IPS DF 4.7 (cell line): Measurements from ENCODE around the gene ZNF644.

Experiments used
- DNase-seq: peaks from one replicate; pipeline ENCODE4 v3.0.0-alpha.2; 2013; ENCODE audit warnings: low spot score; ENCODE audit errors: extremely low read depth

ZNF644 gene

DNA sequence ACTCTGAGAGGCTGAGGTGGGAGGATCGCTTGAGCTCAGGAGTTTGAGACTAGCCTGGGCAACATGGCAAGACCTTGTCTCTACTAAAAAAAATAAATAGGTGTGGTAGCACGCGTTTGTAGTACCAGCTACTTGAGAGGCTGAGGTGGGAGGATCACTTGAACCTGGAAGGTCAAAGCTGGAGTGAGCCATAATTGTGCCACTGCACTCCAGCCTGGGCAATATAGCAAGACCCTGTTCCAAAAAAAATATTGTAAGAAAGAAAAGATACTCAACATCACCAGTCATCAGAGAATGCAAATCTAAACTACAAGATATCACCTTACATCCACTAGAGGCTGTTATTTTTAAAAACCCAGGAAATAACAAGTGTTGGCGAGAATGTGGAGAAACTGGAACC, 32.5 kb downstream of the ZNF644 start:
- DNase-seq, result no peak

DNA sequence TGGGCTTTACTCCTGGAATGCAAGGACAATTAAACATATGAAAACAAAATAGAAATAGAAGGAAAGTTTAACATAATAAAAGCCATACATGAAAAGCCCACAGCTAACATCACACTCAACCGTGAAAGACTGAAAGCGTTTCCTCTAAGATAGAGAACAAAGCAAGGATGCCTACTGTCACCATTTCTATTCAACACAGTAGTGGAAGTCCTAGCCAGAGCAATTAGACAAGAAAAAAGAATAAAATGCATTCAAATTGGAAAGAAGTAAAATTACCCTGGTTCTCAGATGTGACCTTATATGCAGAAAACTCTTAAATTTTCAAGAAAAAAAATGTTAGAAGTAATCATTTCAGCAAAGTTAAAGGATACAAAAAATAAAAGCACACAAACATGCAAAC, 34.0 kb downstream of the ZNF644 start:
- no peak for DNase-seq

DNA sequence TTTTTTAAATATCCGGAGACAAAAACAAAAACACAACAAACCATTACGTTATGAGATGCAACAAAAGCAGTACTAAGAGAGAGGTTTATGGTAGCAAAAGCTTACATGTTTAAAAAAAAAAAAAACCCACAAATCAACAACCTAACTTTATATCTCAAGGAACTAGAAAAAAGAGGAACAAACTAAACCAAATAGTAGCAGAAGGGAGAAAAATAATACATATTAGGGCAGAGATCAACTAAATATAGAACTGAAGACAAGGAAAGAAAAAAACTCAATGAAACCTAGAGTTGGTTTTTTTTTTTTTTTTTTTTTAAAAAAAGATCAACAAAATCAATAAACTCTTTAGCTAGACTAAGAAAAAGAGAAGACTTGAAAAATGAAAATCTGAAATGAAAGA, 34.9 kb downstream of the ZNF644 start:
- DNase-seq, result no peak

DNA sequence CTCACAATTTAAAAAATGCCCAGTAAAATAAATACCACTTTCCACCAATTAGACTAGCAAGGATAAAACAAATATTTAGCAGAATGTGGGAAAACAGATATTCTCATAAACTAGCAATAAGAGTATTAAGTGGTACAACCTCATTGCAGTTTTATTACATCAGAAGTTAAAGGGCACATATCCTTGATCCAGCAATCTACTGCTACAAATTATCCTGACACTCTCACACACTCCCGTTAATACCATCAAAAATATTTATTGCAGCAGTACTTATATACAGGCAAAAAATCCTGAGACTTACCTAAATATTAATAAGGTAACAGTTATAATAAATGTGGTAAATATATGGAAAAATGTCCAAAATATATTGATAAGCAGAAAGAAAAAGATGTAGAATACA, 44.3 kb downstream of the ZNF644 start:
- DNase-seq, result no peak

DNA sequence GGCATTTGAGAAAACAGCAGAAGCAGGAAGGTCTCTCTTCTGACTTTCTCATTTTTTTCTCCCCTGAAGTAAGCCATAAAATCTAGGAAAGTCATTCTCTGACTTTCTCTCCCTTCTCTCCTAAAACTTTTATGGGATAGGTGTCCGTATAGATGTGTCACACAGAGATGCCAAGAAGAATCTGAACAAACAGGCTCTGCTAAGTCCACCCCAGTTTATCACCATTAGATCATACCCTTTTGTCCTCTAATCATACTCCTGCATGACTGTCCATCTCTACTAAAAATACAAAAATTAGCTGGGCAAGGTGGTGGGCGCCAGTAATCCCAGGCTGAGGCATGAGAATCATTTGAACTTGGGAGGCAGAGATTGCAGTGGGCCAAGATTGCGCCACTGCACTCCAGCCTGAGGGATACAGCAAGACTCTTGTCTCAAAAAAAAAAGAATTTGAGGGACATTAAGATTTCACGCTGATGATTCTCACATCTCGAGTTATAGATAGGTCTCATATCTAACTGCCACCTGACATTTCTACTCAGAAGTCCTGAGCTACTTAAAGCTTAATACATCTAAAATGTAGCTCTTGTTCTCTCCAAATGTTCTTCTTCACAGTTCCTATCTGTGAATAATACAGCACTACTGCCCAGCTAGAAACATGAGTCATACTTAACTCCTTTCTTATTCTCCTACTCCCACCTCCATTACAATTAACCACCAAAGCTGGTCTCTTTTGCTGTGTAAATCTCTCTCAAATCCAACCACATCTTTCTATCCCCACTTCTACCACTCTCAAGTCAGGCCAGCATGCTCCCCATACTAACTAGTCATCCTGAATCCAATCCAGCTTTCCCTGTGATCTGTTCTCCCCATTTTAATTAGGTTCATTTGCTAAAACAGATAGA, 47.7 kb downstream of the ZNF644 start:
- peak; percentile 36 for DNase-seq

DNA sequence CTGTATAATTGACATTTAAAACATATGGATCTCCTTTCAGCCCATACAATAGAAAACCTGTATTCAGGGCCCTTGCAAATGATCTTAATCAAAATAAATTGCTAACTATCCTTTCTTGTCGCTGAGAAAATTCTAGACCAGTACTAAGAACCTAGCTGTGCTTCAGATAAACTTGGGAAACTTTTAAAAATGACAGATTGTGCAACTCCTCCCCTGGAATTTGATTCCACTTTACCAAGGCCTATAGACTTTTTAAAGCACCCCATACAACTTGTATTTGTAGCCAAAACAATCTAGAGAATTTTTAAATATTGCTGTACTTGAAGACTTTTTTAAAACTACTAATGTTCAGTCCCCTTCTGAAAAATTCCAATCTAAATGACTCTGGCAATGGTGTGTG, 51.6 kb downstream of the ZNF644 start:
- no peak for DNase-seq

DNA sequence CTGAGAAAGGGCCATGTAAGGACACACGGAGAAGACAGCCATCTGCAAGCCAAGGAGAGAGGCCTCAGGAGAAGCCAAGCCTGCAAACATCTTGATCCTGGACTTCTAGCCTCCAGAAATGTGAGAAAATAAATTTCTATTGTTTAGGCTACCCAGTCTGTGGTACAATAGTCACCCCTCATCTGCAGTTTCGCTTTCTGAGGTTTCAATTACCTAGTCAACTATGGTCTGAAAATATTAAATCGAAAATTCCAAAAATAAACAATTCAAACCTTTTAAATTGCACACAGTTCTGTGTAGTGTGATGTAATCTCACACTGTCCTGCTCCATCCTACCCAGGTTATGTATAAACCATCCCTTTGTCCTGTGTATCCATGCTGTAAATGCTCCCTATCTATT, 52.6 kb downstream of the ZNF644 start:
- DNase-seq, result no peak

DNA sequence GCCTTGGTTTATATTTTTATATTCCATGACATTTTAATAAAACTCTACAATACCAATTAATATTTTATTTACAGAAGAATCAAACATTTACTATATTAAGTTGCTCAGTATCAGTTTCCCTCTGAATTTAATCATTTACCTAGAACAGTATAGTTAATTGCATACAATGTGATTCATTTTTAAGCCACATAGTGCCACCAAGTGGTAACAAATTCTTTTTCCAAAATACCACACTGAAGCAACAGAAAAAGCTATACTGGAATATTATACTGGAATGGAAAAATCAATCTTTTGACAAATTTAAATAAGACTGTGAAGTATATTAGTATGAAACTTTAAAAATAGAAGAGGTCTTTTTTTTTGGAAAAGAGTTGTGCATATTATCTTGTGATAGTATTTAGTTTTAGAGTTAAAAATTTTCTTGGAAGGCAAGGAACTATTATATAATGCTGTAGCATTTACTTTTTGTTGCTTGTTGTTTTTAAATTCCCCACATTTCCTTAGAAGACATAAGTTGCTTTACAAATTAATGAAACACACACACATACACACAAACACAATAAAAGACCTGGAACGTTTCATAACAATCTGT, 57.3 kb downstream of the ZNF644 start:
- no peak for DNase-seq

DNA sequence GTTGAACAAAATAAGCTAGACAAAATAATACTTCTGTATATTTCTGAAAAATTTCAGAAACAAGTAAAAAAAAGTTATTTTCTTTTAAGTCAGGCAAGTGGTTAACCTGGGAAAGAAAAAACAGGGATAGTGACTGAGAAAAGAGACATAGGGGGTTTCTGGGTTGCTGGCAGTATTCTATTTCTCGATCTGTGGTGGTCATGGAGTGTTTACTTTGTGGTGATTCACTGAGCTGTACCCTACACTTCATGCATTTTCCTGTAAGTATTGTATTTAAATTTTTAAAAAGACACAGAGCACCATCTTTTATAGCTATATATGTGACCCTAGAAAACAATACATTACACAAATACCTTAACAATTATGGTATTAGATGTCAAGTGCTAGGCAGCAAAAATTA, 58.2 kb downstream of the ZNF644 start:
- DNase-seq, result no peak

DNA sequence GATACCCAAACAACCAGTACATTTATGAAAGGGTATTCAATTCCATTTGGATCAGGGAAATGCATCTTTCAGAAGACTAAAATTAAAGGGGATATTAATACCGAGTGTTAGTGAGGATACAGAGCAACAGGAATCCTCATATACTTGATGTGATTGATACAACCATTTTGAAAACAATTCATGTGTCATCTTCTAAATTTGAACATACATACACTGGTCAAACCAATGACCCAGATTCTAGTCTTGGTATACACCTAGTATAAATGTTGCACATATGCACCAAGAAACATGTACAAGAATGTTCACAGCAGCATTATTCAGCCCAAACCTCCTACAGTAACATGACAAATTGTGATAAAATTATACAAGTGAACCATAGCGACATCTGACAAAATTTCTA, 58.6 kb downstream of the ZNF644 start:
- no peak for DNase-seq

DNA sequence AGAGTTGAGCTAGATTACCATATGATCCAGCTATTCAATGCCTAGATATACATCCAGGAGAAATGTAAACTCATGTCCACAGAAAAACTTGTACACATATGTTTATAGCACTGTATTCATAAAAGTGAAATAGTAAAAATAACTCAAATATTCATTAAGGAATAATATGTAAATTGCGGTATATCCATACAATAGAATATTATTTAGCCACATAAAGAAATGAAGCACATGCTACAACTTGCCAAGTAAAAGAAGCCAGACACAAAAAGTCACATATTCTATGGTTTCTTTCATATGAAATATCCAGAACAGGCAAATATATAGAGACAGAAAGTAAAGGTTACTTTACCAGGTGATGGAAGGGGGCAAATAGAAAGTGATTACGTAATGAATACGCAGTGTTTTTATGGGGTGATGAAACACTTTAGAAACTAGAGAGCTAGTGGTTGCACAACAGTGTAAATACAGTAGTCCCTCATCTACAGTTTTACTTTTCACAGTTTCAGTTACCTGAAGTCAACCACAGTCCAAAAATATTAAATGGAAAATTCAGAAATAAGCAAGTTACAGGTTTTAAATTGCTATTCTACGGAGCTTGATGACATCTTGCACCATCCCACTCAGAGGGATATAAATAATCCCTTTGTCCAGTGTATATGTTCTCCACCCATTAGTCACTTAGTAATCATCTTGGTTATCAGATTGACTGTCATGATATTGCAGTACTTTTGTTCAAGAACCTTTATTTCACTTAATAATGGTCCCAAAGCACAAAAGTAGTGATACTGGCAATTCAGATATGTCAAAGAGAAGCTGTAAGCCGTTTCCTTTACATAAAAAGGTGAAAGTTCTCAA, 62.3 kb downstream of the ZNF644 start:
- DNase-seq, result no peak

DNA sequence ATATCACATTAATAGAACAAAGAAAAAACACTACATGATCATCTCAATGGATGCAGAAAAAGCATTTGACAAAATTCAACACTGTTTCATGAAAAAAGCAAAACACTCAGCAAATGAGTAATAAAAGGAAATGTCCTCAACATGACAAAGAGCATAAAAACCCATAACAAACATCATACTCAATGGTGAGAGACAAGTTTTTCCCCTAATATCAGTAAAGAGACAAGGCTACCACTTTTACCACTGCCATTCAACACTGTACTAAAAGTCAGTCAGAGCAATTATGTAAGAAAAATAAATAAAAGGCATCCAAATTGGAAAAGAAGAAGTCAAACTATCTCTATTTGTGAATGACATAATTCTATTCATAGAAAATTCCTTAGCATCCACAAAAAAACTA, 64.3 kb downstream of the ZNF644 start:
- DNase-seq, result no peak

DNA sequence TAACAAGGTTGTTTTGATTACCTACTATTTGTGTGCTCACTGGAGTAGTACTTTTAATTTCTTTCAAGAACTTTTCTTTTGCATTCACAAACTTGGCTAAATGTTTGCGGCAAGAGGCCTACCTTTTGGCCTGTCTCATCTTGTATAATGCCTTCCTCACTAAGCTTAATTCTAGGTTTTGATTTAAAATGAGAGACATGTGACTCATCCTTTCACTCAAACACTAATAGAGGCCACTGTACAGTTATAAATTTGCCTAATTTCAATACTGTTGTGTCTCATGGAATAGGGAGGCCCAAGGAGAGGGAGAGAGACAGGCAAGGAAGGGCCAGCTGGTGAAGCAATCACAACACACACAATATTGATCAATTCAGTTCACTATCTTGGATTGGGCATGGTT, 66.1 kb downstream of the ZNF644 start:
- no peak for DNase-seq

DNA sequence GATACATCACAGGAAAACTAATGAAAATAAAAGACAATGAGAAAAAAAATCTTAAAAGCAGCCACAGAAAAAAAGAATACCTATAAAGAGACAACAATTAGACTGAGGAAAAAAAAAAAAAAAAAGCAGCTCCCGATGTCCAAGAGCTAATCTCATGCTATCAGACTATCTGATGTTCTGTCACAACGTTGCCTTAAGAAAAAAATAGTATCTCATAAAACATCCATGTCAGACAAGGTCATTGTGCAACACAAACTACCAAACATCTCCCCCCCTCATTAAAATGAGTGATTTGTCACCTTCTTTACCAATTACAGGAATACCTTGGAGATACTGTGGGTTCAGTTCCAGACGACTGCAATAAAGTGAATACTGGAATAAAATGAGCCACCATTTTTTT, 68.9 kb downstream of the ZNF644 start:
- no peak for DNase-seq

DNA sequence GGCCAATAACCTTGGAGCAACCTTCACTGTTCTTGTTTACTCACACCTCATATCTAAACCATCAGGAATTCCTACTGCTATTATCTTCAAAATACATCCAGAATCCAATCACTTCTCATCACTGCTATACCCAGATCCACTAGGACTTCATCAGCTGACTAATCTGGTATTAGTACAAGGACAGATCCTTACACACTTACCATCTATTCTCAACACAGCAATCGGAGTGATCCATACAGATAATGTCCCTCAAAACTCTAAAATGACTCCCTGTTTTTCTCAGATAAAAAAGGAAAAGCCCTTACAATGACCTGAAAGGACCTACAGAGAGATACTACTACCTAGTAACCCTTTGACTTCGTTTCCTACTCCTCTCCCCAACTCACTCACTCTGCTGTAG, 70.8 kb downstream of the ZNF644 start:
- no peak for DNase-seq

DNA sequence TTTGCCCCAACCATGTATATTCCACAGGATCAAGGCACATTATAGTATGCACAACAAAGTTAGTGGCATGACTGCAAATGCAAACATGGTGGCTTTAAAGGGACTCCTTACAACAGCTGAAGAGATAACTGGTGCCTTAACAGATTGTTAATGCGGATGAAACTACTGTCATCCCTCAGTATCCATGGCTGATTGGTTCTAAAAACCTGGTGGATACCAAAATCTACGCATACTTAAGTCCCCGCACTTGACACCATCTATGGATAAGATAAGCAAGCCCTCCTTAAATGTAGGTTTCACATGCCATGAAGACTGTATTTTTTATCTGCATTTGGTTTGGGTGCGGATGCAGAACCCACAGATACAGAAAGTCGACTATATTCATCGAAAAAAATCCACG, 73.5 kb downstream of the ZNF644 start:
- no peak for DNase-seq

DNA sequence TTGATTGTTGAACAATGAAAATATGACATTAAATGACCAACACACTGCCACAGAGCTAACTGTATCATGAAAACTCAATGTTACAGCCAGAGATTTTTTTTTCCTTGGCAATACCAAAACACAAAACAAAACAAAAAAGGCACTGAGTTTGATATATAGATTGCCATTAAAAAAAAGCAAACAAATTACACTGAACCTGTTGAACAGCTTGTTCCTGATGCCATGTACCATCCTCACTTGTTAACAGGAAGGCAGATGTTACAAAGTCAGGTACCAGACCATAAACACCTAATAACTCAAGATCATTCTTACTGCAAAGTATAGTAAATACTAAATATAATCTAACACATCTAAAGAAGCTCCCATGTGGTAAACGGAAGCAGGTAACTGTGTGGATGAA, 75.2 kb downstream of the ZNF644 start:
- DNase-seq, result no peak

DNA sequence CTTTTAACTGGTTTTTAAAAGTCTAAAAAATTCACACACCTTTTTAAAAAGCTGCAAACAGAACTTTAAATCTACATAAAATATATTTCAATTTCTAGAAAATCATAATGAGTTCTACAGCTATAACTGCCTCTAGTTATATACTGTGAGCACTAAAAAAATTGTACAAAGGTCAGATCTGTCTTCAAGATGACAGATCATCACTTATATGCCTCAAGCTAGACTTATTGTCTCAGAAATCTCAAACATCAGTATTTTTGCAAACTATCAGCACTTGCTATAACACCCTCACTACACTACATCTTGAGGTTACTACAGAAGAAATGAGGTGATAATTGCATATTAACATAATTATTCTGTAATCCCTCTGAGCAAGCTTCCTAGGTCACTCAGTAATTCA, 76.5 kb downstream of the ZNF644 start:
- no peak for DNase-seq

DNA sequence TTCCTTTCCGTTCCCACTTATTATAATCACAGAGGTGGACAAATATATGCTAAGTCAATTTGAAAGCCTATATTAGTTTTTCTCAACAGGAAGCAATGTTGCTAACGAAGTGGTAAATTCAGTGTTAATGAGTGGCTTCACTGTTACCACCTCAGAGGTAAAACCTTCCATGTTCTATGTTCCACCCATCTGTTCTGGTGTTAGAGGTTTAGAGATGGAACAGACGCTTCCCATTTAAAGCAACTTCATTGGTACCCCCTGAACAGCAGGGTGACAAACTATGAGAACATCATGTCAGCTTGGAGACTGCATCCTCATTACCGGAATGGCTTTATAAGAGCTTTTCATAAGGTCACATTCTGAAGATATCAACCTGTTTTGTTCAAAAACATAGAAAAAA, 77.9 kb downstream of the ZNF644 start:
- DNase-seq, result no peak

DNA sequence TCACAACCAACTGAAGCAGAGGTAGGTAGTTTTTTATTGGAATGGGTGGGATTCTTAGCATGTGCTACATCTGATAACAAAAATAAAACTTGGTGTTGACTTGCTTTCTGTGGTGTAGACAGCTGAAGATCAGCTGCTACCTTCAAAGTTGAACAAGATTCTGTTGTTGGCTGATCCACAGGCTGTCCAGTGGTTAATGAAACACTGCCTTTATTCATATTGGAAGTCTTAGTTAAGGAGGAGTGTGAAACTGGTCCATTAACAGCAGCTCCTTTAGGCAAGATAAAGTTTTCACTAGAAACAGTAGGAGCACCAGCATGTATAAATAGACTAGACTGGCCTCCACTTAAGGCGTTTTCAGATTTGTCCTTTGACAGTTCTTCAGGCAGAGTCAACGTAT, 81.1 kb downstream of the ZNF644 start:
- no peak for DNase-seq

DNA sequence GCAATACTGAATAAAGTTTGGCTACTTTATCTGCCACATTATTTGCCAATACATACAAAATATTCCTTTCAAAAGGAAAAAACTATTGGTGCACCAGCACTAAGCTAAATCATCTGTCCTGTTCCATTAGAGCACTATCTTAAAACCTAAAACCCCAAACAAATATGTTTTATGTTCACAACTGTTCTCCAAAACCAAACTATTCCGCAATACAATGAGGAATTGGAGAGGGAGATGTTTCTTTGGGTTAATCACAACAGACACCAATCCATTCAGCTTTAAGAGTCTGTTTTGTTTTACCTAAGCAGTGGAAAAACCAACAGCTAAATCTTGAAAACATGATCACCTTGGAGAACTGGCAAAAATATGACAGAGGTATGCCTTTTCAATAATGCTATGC, 85.1 kb downstream of the ZNF644 start:
- no peak for DNase-seq

DNA sequence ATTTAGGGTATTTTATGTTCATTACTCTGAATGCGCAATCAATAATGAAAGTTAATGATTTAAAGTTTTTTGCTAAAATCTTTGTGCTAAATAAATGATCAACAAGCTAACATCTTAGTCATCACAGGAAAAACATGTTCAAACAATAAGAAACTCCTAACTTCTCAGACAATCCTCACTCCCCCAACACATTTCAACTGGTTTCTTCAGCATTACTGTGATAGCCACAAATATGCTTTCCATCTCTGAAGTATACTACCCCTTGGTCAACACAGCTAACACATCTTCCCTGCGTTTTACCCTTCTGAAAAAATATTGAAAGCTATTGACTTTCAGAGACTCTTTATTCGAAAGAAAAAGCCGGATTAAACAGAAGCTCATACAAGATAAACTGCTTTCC, 85.8 kb downstream of the ZNF644 start:
- DNase-seq, result no peak
